NCI-H1694 treated with DMSO at 0.1 percent for 48 hours (cell line): ENCODE results near the gene ACAP3.

Experiments used
- DNase-seq: peaks from one replicate; lab custom pipeline; 2025; lab: John Stamatoyannopoulos, UW

ACAP3 gene

GRCh38 chr1:1245178-1245816 is 62.4 kb downstream of the ACAP3 start:
- DNase-seq = no peak

- DNase-seq = no peak
Observed at GRCh38 chr1:1244192-1244811, 63.4 kb downstream of the ACAP3 start.

- DNase-seq = no peak
Observed at GRCh38 chr1:1243807-1244191, 63.9 kb downstream of the ACAP3 start.

- DNase-seq = no peak
Observed at GRCh38 chr1:1243266-1243660, 64.5 kb downstream of the ACAP3 start.

GRCh38 chr1:1242461-1243265 is 65.1 kb downstream of the ACAP3 start:
- DNase-seq = no peak
